K562 (cell line): ENCODE data around the gene ACP1. TPM values are rescaled to one million over a fixed set of nuclear protein-coding genes. Genes with fewer than 3 reads are reported as not detected.

Experiments used
- ATAC-seq: fragments of 200-7000 bp; cut with Tn5 transposase; 3 replicates; pipeline ENCODE4 v1.9.1; 2020; ENCODE audit warnings: moderate library complexity
- BruUV-seq: library from RNA; stranded (reverse); fragments of 400-500 nt; replicated peaks from 2 replicates; lab custom pipeline; 2021; lab: Mats Ljungman, UMichigan
- CTCF ChIA-PET: fragments of 300-600 bp; formaldehyde crosslinking; extraction: SDS; loops from one replicate; lab custom pipeline; 2021; ENCODE audit warnings: low intra/inter-chr PET ratio; lab: Yijun Ruan, JAX
- POLR2A ChIA-PET: fragments of 300-600, 350-650 bp; sonication (Branson Sonifier 250); formaldehyde crosslinking; extraction: SDS; loops from one replicate; lab custom pipeline; 2021; ENCODE audit warnings: antibody characterized with exemption, inconsistent platforms; lab: Yijun Ruan, JAX
- DNase-seq, 4 experiments: peaks; one replicate each; pipeline versions ENCODE4 v3.0.0 to v3.0.0-alpha.2; 2011 to 2018; ENCODE audit warnings: low spot score in 3 of 4, mixed read lengths in 3 of 4; ENCODE audit errors: extremely low read depth in 1 of 4
- FAIRE-seq: peaks from 2 replicates; lab custom pipeline; 2011; peaks lifted over from hg19 to GRCh38; lab: Jason Lieb, UNC
- H2AFZ ChIP-seq: 2 replicates; pipeline ENCODE4 v1.6.0; 2011; ENCODE audit warnings: low read depth, low read length, control low read depth, inconsistent platforms
- H3K27ac ChIP-seq: fragments of 200-600 bp; 3 replicates; pipeline ENCODE4 v1.8.0; 2011; ENCODE audit warnings: low read depth, mild to moderate bottlenecking, control low read depth, inconsistent platforms, low read length, moderate library complexity, mixed read lengths; ENCODE audit errors: extremely low read depth
- H3K27me3 ChIP-seq, 2 experiments: fragments of 300-600 bp in 1 of 2; 2 replicates in 1 of 2; 3 replicates in 1 of 2; pipeline versions ENCODE4 v1.6.0 to v1.8.0; 2011; ENCODE audit warnings: inconsistent platforms in 2 of 2, low read length in 2 of 2, mild to moderate bottlenecking in 1 of 2, mixed read lengths in 1 of 2, moderate library complexity in 1 of 2; ENCODE audit not compliant: control insufficient read depth in 2 of 2, insufficient read depth in 2 of 2
- H3K36me3 ChIP-seq: fragments of 300-600 bp; 3 replicates; pipeline ENCODE4 v1.8.0; 2011; ENCODE audit warnings: mild to moderate bottlenecking, low read length, inconsistent platforms; ENCODE audit not compliant: control insufficient read depth, insufficient read depth
- H3K4me1 ChIP-seq, 2 experiments: fragments of 200-600 bp in 1 of 2; replicated peaks in 1 of 2; 2 replicates in 1 of 2; 3 replicates in 1 of 2; pipeline versions ENCODE4 v1.5.1 to v1.8.0; 2011; ENCODE audit warnings: inconsistent platforms in 2 of 2, low read length in 2 of 2, mild to moderate bottlenecking in 1 of 2, mixed read lengths in 1 of 2, moderate library complexity in 1 of 2; ENCODE audit not compliant: control insufficient read depth in 2 of 2, insufficient read depth in 2 of 2
- H3K4me2 ChIP-seq: 2 replicates; pipeline ENCODE4 v1.6.1; 2011; ENCODE audit warnings: low read length, control low read depth, inconsistent platforms, mixed read lengths; ENCODE audit not compliant: insufficient read depth
- H3K4me3 ChIP-seq: fragments of 200-600 bp; sonication (generic), shearing (Covaris generic); 2 replicates; pipeline ENCODE4 v1.5.1; 2016; ENCODE audit warnings: control low read depth, inconsistent platforms
- H3K79me2 ChIP-seq: fragments of 200-600 bp; 3 replicates; pipeline ENCODE4 v1.8.0; 2011; ENCODE audit warnings: low read length, inconsistent platforms; ENCODE audit not compliant: control insufficient read depth, insufficient read depth
- H3K9ac ChIP-seq, 2 experiments: 2 replicates each; pipeline versions ENCODE4 v1.6.0 to v1.6.1; 2011; ENCODE audit warnings: low read depth in 2 of 2, low read length in 2 of 2, control low read depth in 1 of 2, inconsistent platforms in 1 of 2, mild to moderate bottlenecking in 1 of 2, mixed read lengths in 1 of 2; ENCODE audit not compliant: insufficient read depth in 1 of 2
- H3K9me1 ChIP-seq: one replicate; pipeline ENCODE4 v1.6.0; 2011; ENCODE audit warnings: inconsistent platforms, mild to moderate bottlenecking, low read length, moderate library complexity; ENCODE audit not compliant: control insufficient read depth, insufficient read depth
- H3K9me3 ChIP-seq: replicated peaks from 2 replicates; pipeline ENCODE4 v1.5.1; 2011; ENCODE audit warnings: low read depth, low read length, inconsistent platforms; ENCODE audit not compliant: control insufficient read depth, insufficient read depth
- H4K20me1 ChIP-seq: replicated peaks from 2 replicates; pipeline ENCODE4 v1.6.1; 2011; ENCODE audit warnings: low read length, inconsistent platforms, mixed read lengths; ENCODE audit not compliant: control insufficient read depth, insufficient read depth
- CBX3 ChIP-seq, 2 experiments: IDR thresholded peaks; 1 replicate in 1 of 2; 2 replicates in 1 of 2; pipeline ENCODE4 v1.6.1; 2012; ENCODE audit warnings: inconsistent platforms in 2 of 2, low read length in 2 of 2, borderline replicate concordance in 1 of 2, control low read depth in 1 of 2
- CREM ChIP-seq: IDR thresholded peaks from 2 replicates; pipeline ENCODE4 v1.6.1; 2014; ENCODE audit warnings: antibody characterized with exemption, low read depth
- ELF4 ChIP-seq: fragments of 450-650 bp; formaldehyde crosslinking; IDR thresholded peaks from 2 replicates; pipeline ENCODE4 v1.4.0; 2022; ENCODE audit warnings: missing genetic modification characterization
- PREB ChIP-seq: sonication (generic); formaldehyde crosslinking; IDR thresholded peaks from 2 replicates; pipeline ENCODE4 v1.8.1; 2023; ENCODE audit warnings: mild to moderate bottlenecking, missing genetic modification reagents
- RB1 ChIP-seq: fragments of 450-650 bp; IDR thresholded peaks from 2 replicates; pipeline ENCODE4 v1.6.1; 2017; ENCODE audit warnings: low read depth, mild to moderate bottlenecking
- SPI1 ChIP-seq: IDR thresholded peaks from 2 replicates; pipeline ENCODE4 v1.6.1; 2011; ENCODE audit warnings: low read depth, low read length, control low read depth, borderline replicate concordance
- TRIM25 ChIP-seq: fragments of 450-650 bp; IDR thresholded peaks from 2 replicates; pipeline ENCODE4 v1.7.0; 2016; ENCODE audit warnings: borderline replicate concordance
- ZBTB34 ChIP-seq: fragments of 250-450 bp; sonication (Bioruptor Pico); IDR thresholded peaks from 2 replicates; pipeline ENCODE4 v1.8.0; 2021; ENCODE audit warnings: mild to moderate bottlenecking, moderate library complexity
- ZNF316 ChIP-seq: fragments of 450-650 bp; IDR thresholded peaks from 2 replicates; pipeline ENCODE4 v1.6.1; 2016
- WGBS: fragments of 100-300 bp; shearing (Covaris generic); methylation state at CpG from one replicate; pipeline ENCODE4 v1.1.6; 2016; ENCODE audit warnings: low coverage, mixed read lengths; ENCODE audit not compliant: insufficient coverage; ENCODE audit errors: missing lambda C conversion rate; 5-methylcytosine and 5-hydroxymethylcytosine counted together
- in situ Hi-C: fragments of 300-500 bp; cut with MboI; formaldehyde crosslinking; loops from 4 replicates; pipeline ENCODE4 v1.15.0; 2018; ENCODE audit warnings: inconsistent platforms, mixed read lengths
- intact Hi-C: fragments of 100-400 bp; cut with micrococcal nuclease; formaldehyde crosslinking; loops from 2 replicates; pipeline ENCODE4 v1.14.2; 2022
- polyA plus RNA-seq, 8 experiments: library from polyadenylated mRNA; depleted of rRNA in 4 of 8; stranded (reverse) in 5 of 8; unstranded in 3 of 8; fragments of >200 nt; fragmentation: Nextera tagmentation in 2 of 8; fragmentation: Illumina TruSeq in 1 of 8; extraction: Ambion mirVana in 2 of 8; extraction: Trizol in 1 of 8; gene quantifications; 2 replicates each; pipeline versions ENCODE4 v1.2.1 to v1.2.3, GENCODE V29; 2011 to 2014; ENCODE audit warnings: inconsistent platforms in 1 of 8, missing spikeins in 1 of 8
- total RNA-seq, 7 experiments: library from RNA; depleted of rRNA in 6 of 7; stranded (reverse); fragments of >200 nt in 6 of 7; fragmentation: Illumina TruSeq in 2 of 7; extraction: Trizol in 2 of 7; gene quantifications; 2 replicates each; pipeline versions ENCODE4 v1.2.1 to v1.2.3, GENCODE V29; 2011 to 2021; ENCODE audit warnings: low replicate concordance in 1 of 7

ACP1 gene
- total and polyA plus RNA-seq, 9 of the 15 experiments (the other 6 are each of a cell fraction or from before 2014, with no cell fraction given) = 139 to 493 (median 189) TPM

- BruUV-seq = no TSS peak
- WGBS = 61% methylated on average over 6 of the region's 6 CpGs
- CTCF ChIA-PET = no interaction called here
Measured at GRCh38 chr2:260507-261161, 4.1 kb upstream of the ACP1 start.

GRCh38 chr2:262117-262516 is 2.6 kb upstream of the ACP1 start:
- ATAC-seq = no peak
- in situ Hi-C loops = no loop called here
- BruUV-seq = no TSS peak
- peaks cover 6% of the 10 kb centered on the region for H3K9me1 ChIP-seq
- H3K36me3 ChIP-seq = peaks cover 9% of the 10 kb centered on the region; the same call in 2 of the 3 replicates
- CTCF ChIA-PET = no interaction called here
- FAIRE-seq = no peak
- H3K27ac ChIP-seq = no peak overlapping the region
- no peak overlapping the region for H2AFZ ChIP-seq
- POLR2A ChIA-PET = no interaction called here
- H3K27me3 ChIP-seq = no peaks in the 10 kb centered on the region; a peak in 1 of 5 replicates
- intact Hi-C loops = no loop called here
- no peak for DNase-seq
- no peak overlapping the region for H3K4me3 ChIP-seq
- H4K20me1 ChIP-seq = peaks cover 7% of the 10 kb centered on the region; the same call in 1 of the 2 replicates
- H3K9me3 ChIP-seq = peaks cover 8% of the 10 kb centered on the region
- WGBS = 75% methylated on average over 3 of the region's 3 CpGs
- H3K9ac ChIP-seq = no peak overlapping the region
- peaks cover 26% of the 10 kb centered on the region for H3K79me2 ChIP-seq
- peaks cover 11 to 13% of the 10 kb centered on the region in 2 experiments; a peak in 4 of 5 replicates for H3K4me1 ChIP-seq
- H3K4me2 ChIP-seq = no peak overlapping the region
- TF ChIP-seq ZNF316 (no peak), ZBTB34 (no peak), ELF4 (CRISPR knock-in tag) (no peak), PREB (CRISPR knock-in tag) (no peak), CBX3 (IDR thresholded peaks at IDR 0.05; ENCODE audit: borderline replicate concordance in 1 of 2, low read length in 2 of 2) (no peak), TRIM25 (no peak), SPI1 (no peak)

More at GRCh38 chr2:260507-261161, 4.1 kb upstream of the ACP1 start:
- no peaks in the 10 kb centered on the region for H3K9me1 ChIP-seq
- H3K9me3 ChIP-seq = peaks cover 8% of the 10 kb centered on the region
- no peak overlapping the region for H2AFZ ChIP-seq
- H4K20me1 ChIP-seq = no peaks in the 10 kb centered on the region
- no peak overlapping the region for H3K27ac ChIP-seq
- FAIRE-seq = no peak
- no peak overlapping the region for H3K4me2 ChIP-seq
- intact Hi-C loops = no loop called here
- no peak overlapping the region for H3K4me3 ChIP-seq
- POLR2A ChIA-PET = no interaction called here
- DNase-seq = no peak
- peaks cover 12% of the 10 kb centered on the region for H3K79me2 ChIP-seq
- H3K27me3 ChIP-seq = no peaks in the 10 kb centered on the region; a peak in 1 of 5 replicates
- TF ChIP-seq RB1 (no peak), CREM (0 out of 2 replicates have a peak, but pooled peaks have one; percentile 18)
- no peaks in the 10 kb centered on the region; the same call in 2 of the 3 replicates for H3K36me3 ChIP-seq
- in situ Hi-C loops = no loop called here
- ATAC-seq = no peak
- no peak overlapping the region for H3K9ac ChIP-seq
- H3K4me1 ChIP-seq = peaks cover 0 to 13% of the 10 kb centered on the region in 2 experiments; a peak in 2 of 5 replicates
